ENCODE results near the gene LMAN2.
"Not testable (repeated sequence)": the region's sequence is repeated elsewhere in the genome, so short reads cannot be mapped to it uniquely, and the experiment has no call there.

LMAN2 gene

DNA sequence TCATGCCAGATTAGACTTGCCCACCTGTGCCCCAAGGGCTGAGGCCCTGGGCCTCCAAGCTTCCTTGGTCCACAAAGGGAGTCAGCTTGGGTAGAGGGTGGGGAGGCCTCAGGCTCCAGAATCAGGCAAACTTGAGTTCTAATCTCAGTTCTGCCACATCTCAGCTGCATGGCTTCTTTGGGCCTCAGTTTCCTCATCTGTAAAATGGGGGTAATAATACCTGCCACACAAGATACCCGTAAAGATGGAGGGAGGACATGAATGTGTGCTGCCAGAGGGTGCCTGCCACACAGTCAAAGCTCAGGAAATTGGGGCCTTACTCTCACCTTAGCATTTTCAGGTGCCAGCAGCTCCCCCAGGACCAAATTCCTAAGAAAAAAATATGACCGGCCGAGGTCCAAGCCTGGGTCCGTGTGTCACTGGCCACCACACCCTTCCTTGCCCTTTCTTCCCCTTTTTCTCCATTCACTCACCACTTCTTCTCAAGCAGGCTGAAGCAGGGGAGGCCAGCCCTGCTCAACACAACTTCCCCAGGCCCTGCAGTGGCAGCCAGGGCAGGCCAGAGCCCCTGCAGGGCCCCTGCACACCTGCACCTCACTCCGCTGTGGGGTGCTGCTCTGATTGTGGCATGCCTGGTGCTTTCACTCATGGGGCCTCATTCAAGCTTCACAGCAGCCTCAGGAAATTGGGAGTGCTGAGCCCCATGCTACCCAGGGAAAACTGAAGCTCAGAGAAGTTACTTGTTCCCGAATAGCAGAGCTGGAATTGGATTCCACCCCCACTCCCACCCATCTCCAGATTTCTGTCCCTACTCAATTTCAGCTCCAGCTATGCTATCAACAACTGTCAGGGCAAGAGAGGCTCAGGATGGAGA is 10.2 kb upstream of the LMAN2 start:
- TF ChIP-seq, protein P1, sequence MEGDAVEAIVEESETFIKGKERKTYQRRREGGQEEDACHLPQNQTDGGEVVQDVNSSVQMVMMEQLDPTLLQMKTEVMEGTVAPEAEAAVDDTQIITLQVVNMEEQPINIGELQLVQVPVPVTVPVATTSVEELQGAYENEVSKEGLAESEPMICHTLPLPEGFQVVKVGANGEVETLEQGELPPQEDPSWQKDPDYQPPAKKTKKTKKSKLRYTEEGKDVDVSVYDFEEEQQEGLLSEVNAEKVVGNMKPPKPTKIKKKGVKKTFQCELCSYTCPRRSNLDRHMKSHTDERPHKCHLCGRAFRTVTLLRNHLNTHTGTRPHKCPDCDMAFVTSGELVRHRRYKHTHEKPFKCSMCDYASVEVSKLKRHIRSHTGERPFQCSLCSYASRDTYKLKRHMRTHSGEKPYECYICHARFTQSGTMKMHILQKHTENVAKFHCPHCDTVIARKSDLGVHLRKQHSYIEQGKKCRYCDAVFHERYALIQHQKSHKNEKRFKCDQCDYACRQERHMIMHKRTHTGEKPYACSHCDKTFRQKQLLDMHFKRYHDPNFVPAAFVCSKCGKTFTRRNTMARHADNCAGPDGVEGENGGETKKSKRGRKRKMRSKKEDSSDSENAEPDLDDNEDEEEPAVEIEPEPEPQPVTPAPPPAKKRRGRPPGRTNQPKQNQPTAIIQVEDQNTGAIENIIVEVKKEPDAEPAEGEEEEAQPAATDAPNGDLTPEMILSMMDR (IDR thresholded peaks at IDR 0.05; ENCODE audit: extremely low read depth, missing control alignments): no peak
- no peak for DNase-seq (ENCODE audit: low spot score)

GRCh38 chr5:177360740-177361139 is 9.3 kb upstream of the LMAN2 start:
- DNase-seq (ENCODE audit: low spot score): not testable (repeated sequence)

DNA sequence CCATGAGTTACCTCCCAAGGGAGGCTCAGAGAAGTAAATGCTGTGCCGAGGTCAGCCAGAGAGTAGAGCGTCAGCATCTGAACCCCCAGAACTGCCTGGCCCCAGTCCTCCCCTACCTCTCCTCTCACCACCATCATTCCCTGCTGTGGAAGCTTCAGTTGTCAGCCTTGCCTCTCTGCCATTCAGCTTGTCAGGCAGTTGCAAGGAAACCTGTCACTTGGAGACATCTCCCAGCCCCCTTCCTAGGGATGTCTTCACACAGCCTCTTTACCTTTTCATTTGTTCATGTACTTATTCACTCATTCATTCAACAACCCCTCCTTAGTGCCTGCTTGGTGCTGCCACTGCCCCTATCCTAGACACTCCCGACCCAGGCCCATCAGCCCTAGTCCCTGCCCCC is 8.4 kb upstream of the LMAN2 start:
- no peak for DNase-seq (ENCODE audit: low spot score)

DNA sequence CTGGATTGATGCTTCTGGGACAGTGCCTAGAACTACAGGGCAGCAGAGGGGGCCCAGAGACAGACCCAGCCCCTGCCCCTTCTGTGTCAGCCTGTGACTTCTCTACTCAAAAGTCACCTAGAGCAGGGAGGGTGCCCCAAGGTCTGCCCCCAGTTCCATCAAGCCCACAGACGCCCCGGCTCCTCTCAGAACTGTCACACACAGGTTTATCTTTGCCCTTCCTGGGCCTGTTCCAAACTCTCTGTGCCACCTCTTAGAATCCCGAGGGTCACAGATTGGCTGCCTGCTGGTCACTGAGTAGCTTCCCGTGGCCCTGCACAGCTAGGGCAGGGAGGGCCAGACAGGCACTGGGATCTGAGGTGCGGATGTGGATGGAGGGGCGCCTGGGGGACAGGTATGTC is 8.0 kb upstream of the LMAN2 start:
- no peak for DNase-seq (ENCODE audit: low spot score)

More for the DNA sequence above, 8.4 kb upstream of the LMAN2 start:
- TF ChIP-seq, protein P1 (IDR thresholded peaks at IDR 0.05; ENCODE audit: extremely low read depth, missing control alignments): no peak

GRCh38 chr5:177358370-177358819 is 6.9 kb upstream of the LMAN2 start:
- TF ChIP-seq, protein P1 (IDR thresholded peaks at IDR 0.05; ENCODE audit: extremely low read depth, missing control alignments): no peak
- no peak for DNase-seq (ENCODE audit: low spot score)

More for the DNA sequence above, 8.0 kb upstream of the LMAN2 start:
- TF ChIP-seq, protein P1 (IDR thresholded peaks at IDR 0.05; ENCODE audit: extremely low read depth, missing control alignments): no peak

- DNase-seq (ENCODE audit: low spot score): peak; percentile 93
Observed at GRCh38 chr5:177357459-177358351, 6.2 kb upstream of the LMAN2 start, which contains the start of gene RGS14. RGS14 (plus strand) TSS chr5:177357924; CDS start chr5:177358025, 101 bp downstream.

DNA sequence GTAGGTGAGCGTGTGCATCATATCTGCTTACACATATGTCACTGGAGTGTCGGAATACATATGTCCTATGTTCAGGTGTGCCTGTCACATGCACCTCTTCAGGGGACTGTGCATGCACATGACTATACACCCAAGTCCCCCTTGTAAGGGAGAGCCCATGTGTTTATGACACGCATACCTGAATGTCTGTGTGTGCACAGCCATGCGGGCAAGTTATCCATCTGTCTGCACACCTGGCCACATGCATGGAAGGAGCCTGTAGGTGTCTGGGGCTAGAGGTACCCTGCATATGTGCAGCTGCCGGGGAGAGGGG is 5.6 kb upstream of the LMAN2 start:
- no peak for DNase-seq (ENCODE audit: low spot score)
- TF ChIP-seq, protein P1 (IDR thresholded peaks at IDR 0.05; ENCODE audit: extremely low read depth, missing control alignments): no peak

More at GRCh38 chr5:177357459-177358351, 6.2 kb upstream of the LMAN2 start, which contains the start of gene RGS14:
- TF ChIP-seq, protein P1 (IDR thresholded peaks at IDR 0.05; ENCODE audit: extremely low read depth, missing control alignments): no peak
